Nephron progenitor cell (in vitro differentiated cells): Measurements from ENCODE around the gene DCTD.

Experiments
- DNase-seq: peaks from one replicate; pipeline ENCODE4 v3.0.0; 2021
- H3K27ac Mint-ChIP-seq: 2 replicates; pipeline ENCODE4 v1.8.0; 2021; ENCODE audit warnings: mild to moderate bottlenecking, moderate library complexity, mixed read lengths
- H3K27me3 Mint-ChIP-seq: 2 replicates; pipeline ENCODE4 v1.8.0; 2021; ENCODE audit warnings: mild to moderate bottlenecking, low read depth, mixed read lengths; ENCODE audit not compliant: poor library complexity
- H3K36me3 Mint-ChIP-seq: 2 replicates; pipeline ENCODE4 v1.8.0; 2021; ENCODE audit warnings: low read depth, mixed read lengths
- H3K4me1 Mint-ChIP-seq: 2 replicates; pipeline ENCODE4 v1.8.0; 2021; ENCODE audit warnings: mixed read lengths
- H3K4me3 Mint-ChIP-seq: 2 replicates; pipeline ENCODE4 v1.8.0; 2021; ENCODE audit warnings: mild to moderate bottlenecking, moderate library complexity, mixed read lengths
- H3K9me3 Mint-ChIP-seq: 2 replicates; pipeline ENCODE4 v1.8.0; 2021; ENCODE audit warnings: mild to moderate bottlenecking, moderate library complexity, mixed read lengths
- TF ChIP-seq, protein P1 (sequence below): fragments of 200-600 bp; sonication (generic); IDR thresholded peaks from 2 replicates; pipeline ENCODE4 v1.5.0; 2021; ENCODE audit warnings: antibody characterized with exemption

Gene DCTD

DNA sequence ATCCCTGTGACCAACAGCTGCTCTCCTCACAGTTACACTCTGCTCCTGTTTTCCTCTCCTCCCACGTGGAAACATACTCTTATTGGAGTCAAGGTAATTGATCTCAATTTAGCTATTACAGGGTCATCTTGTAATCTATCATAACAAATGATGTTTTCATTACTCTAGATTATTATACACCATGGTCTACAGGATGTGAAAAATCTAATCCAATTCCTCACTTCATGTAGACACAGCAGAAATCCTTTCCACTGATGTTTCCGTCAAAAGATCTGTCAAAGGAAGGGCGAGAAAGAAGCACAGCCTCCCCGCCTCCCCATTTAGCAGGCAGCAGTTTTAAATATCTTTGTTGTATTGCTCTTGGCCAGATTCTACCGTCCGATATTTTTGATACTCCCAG is 13.7 kb upstream of the DCTD start:
- Mint-ChIP-seq H3K27me3 (peaks cover 7% of the 10 kb centered on the region), H3K36me3 (no peaks in the 10 kb centered on the region)
- TF ChIP-seq, protein P1, sequence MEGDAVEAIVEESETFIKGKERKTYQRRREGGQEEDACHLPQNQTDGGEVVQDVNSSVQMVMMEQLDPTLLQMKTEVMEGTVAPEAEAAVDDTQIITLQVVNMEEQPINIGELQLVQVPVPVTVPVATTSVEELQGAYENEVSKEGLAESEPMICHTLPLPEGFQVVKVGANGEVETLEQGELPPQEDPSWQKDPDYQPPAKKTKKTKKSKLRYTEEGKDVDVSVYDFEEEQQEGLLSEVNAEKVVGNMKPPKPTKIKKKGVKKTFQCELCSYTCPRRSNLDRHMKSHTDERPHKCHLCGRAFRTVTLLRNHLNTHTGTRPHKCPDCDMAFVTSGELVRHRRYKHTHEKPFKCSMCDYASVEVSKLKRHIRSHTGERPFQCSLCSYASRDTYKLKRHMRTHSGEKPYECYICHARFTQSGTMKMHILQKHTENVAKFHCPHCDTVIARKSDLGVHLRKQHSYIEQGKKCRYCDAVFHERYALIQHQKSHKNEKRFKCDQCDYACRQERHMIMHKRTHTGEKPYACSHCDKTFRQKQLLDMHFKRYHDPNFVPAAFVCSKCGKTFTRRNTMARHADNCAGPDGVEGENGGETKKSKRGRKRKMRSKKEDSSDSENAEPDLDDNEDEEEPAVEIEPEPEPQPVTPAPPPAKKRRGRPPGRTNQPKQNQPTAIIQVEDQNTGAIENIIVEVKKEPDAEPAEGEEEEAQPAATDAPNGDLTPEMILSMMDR, result no peak

DNA sequence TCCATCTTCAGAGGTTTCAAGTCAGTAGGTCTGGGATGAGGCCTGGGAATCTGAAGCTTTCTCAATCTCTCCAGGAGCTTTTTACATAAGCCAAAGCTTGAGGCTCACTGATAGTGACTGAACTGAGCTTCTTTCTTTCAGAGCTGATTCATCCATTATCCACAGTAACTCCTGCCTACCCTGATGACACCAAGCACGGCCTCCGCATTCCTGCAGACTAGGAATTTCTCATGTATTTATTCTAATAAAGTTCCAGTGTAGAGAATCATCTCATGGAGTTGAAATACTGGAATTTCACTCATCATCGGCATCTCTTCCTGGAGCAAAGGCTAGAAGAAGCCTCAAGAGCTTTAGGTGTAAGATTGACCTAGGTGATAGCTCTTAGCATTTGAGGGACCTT is 12.1 kb upstream of the DCTD start:
- H3K27me3 Mint-ChIP-seq, result peaks cover 7% of the 10 kb centered on the region
- no peaks in the 10 kb centered on the region for H3K36me3 Mint-ChIP-seq
- no peak for DNase-seq
- no peaks in the 10 kb centered on the region for H3K9me3 Mint-ChIP-seq
- TF ChIP-seq, protein P1, result no peak
- peaks cover 11% of the 10 kb centered on the region for H3K4me1 Mint-ChIP-seq
- H3K27ac Mint-ChIP-seq, result no peak overlapping the region
- H3K4me3 Mint-ChIP-seq, result no peak overlapping the region

More for the DNA sequence above, 13.7 kb upstream of the DCTD start:
- H3K27ac Mint-ChIP-seq, result no peak overlapping the region
- no peaks in the 10 kb centered on the region for H3K9me3 Mint-ChIP-seq
- DNase-seq, result no peak
- H3K4me1 Mint-ChIP-seq, result peaks cover 4% of the 10 kb centered on the region
- H3K4me3 Mint-ChIP-seq, result no peak overlapping the region

DNA sequence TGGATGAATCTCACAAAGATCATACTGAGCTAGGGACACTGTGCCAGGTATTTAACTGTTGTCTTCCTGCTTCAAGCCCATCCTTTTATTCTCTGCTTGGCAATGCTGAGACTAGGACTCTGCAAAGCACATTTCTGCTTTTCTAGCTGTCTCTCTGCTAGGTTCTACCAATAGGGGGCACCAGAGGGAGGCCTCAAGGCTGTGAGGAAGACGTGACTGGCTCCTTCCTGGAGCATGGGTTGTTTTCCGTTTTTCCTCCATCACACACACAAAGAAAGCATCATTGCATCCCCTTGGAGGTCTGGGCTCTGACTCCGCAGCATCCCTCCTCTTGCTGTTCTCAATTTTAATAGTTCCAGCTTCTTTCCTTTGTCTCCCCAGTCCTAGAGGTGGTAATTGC is 10.9 kb upstream of the DCTD start:
- Mint-ChIP-seq H3K27me3 (peaks cover 3% of the 10 kb centered on the region), H3K9me3 (no peaks in the 10 kb centered on the region), H3K4me3 (no peak overlapping the region), H3K27ac (no peak overlapping the region), H3K4me1 (peaks cover 11% of the 10 kb centered on the region), H3K36me3 (no peaks in the 10 kb centered on the region)
- TF ChIP-seq, protein P1, result peak; percentile 15
- DNase-seq, result no peak

DNA sequence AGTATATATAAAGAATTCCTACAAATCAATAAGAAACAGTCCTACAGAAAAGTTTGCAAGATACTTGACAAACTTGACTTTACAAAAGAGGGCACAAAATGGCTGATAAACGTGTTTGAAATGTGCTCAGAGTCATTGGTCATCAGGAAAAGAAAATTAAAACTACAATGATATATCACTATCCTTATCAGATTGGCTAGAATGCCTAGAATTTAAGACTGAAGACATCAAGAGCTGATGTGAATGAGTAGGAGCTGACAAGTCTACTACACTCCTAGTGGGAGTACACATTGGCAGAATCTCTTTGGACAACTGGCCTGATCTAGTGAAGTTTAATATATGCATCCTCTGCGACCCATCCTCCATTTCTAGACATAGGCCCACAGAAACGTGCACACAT is 10.3 kb upstream of the DCTD start:
- Mint-ChIP-seq H3K9me3 (no peaks in the 10 kb centered on the region), H3K36me3 (no peaks in the 10 kb centered on the region), H3K27ac (no peak overlapping the region), H3K27me3 (peaks cover 3% of the 10 kb centered on the region), H3K4me1 (peaks cover 13% of the 10 kb centered on the region), H3K4me3 (no peak overlapping the region)
- TF ChIP-seq, protein P1, result no peak
- no peak for DNase-seq

DNA sequence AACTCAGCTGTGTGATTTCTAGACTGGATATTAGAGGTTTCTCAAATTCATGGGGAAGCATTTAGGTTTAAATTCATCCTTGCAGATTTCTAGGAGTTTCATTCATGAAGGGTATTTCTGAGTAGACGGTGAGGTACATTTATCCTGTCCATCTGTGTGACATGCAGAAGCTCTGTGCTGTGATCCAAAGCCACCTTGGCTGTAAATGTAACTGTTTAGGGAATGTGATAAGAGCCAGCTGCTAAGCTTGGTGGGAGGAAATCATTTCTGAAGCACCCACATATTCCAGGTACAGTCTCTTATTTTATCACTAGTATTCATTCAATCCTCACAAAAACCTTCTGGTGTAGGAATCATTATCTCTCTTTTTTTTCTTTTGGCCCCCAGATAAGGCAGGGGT is 8.7 kb upstream of the DCTD start:
- Mint-ChIP-seq H3K36me3 (no peaks in the 10 kb centered on the region), H3K27ac (no peak overlapping the region), H3K4me3 (no peak overlapping the region), H3K4me1 (peaks cover 17% of the 10 kb centered on the region), H3K9me3 (no peaks in the 10 kb centered on the region), H3K27me3 (peaks cover 3% of the 10 kb centered on the region)
- DNase-seq, result no peak
- TF ChIP-seq, protein P1, result no peak

DNA sequence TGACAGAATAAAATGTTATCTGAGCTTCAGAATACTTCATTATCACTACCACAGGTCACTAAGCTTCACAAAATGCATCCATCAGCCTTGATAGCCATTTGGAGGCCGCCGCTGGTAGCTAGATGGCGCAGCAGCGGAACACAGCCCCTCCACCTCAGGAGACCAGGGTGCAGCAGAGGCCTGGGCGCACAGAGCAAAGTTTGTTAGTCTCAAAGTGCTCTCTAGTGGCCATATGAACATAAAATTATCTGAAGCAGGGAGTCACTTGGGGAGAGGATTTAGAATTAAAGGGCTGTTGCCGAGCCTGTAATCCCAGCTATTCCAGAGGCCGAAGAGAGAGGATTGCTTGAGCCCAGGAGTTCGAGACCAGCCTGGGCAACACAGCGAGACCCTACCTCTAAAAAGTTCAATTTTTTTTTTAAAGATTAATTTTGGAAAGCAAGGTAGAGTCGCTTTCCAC is 8.1 kb upstream of the DCTD start:
- peak; percentile 44 for DNase-seq
- Mint-ChIP-seq H3K4me3 (no peak overlapping the region), H3K9me3 (no peaks in the 10 kb centered on the region), H3K36me3 (no peaks in the 10 kb centered on the region), H3K27me3 (peaks cover 3% of the 10 kb centered on the region), H3K4me1 (peaks cover 15% of the 10 kb centered on the region), H3K27ac (no peak overlapping the region)
- TF ChIP-seq, protein P1, result peak; percentile 21
